Measurements from ENCODE around the gene P2RY2.

GRCh38 chr11:73244589-73245240, 26.6 kb downstream of the P2RY2 start:
- no peak for TF ChIP-seq ZBTB7A (IDR thresholded peaks at IDR 0.05; ENCODE audit: borderline replicate concordance, control insufficient read depth, low read depth, low read length)
- TF ChIP-seq BHLHE40 (IDR thresholded peaks at IDR 0.05; ENCODE audit: low read length): no peak
- no peak for TF ChIP-seq PHB (CRISPR knock-in tag; IDR thresholded peaks at IDR 0.05)
- no peak for TF ChIP-seq COPS2 (conservative IDR thresholded peaks at IDR 0.05)
- TF ChIP-seq RFX5 (IDR thresholded peaks at IDR 0.05; ENCODE audit: low read depth, low read length): no peak
- TF ChIP-seq ZNF124 (CRISPR knock-in tag; IDR thresholded peaks at IDR 0.05): no peak

Data from K562 (cell line).